HepG2 (cell line): ENCODE results near the gene MYL3. TPM values are rescaled to one million over a fixed set of nuclear protein-coding genes. Genes with fewer than 3 reads are reported as not detected.
A peak's percentile ranks its signal among the peaks of the same experiment; 100 is the strongest.

Experiments used
- ATF7 ChIP-seq, 2 experiments: fragments of 450-650 bp in 1 of 2; sonication (generic) in 1 of 2; formaldehyde crosslinking in 1 of 2; IDR thresholded peaks; 2 replicates each; pipeline versions ENCODE4 v1.4.0 to v1.6.1; 2016 to 2020; ENCODE audit warnings: antibody characterized with exemption in 1 of 2, mild to moderate bottlenecking in 1 of 2, missing genetic modification reagents in 1 of 2
- ATRX ChIP-seq: sonication (generic); formaldehyde crosslinking; IDR thresholded peaks from 2 replicates; pipeline ENCODE4 v1.4.0; 2020; ENCODE audit warnings: missing genetic modification reagents, borderline replicate concordance
- EHMT2 ChIP-seq: fragments of 200-600 bp; sonication (generic); IDR thresholded peaks from 2 replicates; pipeline ENCODE4 v1.7.0; 2017; ENCODE audit warnings: antibody characterized with exemption, low read depth, low read length, borderline replicate concordance
- FOXA3 ChIP-seq: IDR thresholded peaks from 2 replicates; pipeline ENCODE4 v1.6.1; 2016; ENCODE audit warnings: missing genetic modification reagents, missing compliant biosample characterization
- FOXK1 ChIP-seq: sonication (generic); formaldehyde crosslinking; IDR thresholded peaks from 2 replicates; pipeline ENCODE4 v1.4.0; 2020; ENCODE audit warnings: low read depth, missing genetic modification reagents, borderline replicate concordance
- GLMP ChIP-seq: sonication (generic); formaldehyde crosslinking; IDR thresholded peaks from 2 replicates; pipeline ENCODE4 v1.9.0; 2021; ENCODE audit warnings: missing genetic modification reagents, mild to moderate bottlenecking, borderline replicate concordance
- IRF1 ChIP-seq: sonication (generic); formaldehyde crosslinking; IDR thresholded peaks from 2 replicates; pipeline ENCODE4 v1.4.0; 2020; ENCODE audit warnings: low read depth, mild to moderate bottlenecking, missing genetic modification reagents
- KDM2A ChIP-seq: sonication (generic); formaldehyde crosslinking; IDR thresholded peaks from 2 replicates; pipeline ENCODE4 v1.4.0; 2020; ENCODE audit warnings: low read depth, missing genetic modification reagents, borderline replicate concordance
- KDM6A ChIP-seq: IDR thresholded peaks from 2 replicates; pipeline ENCODE4 v1.6.1; 2016; ENCODE audit warnings: low read depth
- NFYB ChIP-seq: sonication (generic); formaldehyde crosslinking; IDR thresholded peaks from 2 replicates; pipeline ENCODE4 v1.4.0; 2020; ENCODE audit warnings: missing genetic modification reagents
- RARG ChIP-seq: sonication (generic); formaldehyde crosslinking; IDR thresholded peaks from 2 replicates; pipeline ENCODE4 v1.4.0; 2020; ENCODE audit warnings: low read depth, mild to moderate bottlenecking, missing genetic modification reagents
- RBM39 ChIP-seq: fragments of 200-400 bp; formaldehyde crosslinking; IDR thresholded peaks from one replicate; pipeline ENCODE4 v1.6.1; 2018; ENCODE audit warnings: antibody characterized with exemption, mild to moderate bottlenecking, low read depth, low read length; ENCODE audit not compliant: poor library complexity, severe bottlenecking
- SMAD9 ChIP-seq: sonication (generic); formaldehyde crosslinking; IDR thresholded peaks from 2 replicates; pipeline ENCODE4 v1.5.1; 2020; ENCODE audit warnings: mild to moderate bottlenecking, missing genetic modification reagents
- SNAI1 ChIP-seq: sonication (generic); formaldehyde crosslinking; IDR thresholded peaks from 2 replicates; pipeline ENCODE4 v1.5.0; 2020; ENCODE audit warnings: mild to moderate bottlenecking, missing genetic modification reagents, borderline replicate concordance
- SP1 ChIP-seq, 2 experiments: fragments of 450-650 bp in 1 of 2; sonication (generic) in 1 of 2; formaldehyde crosslinking in 1 of 2; IDR thresholded peaks; 2 replicates each; pipeline versions ENCODE4 v1.4.0 to v1.6.1; 2016 to 2020; ENCODE audit warnings: missing genetic modification reagents in 1 of 2
- THAP11 ChIP-seq: IDR thresholded peaks from 2 replicates; pipeline ENCODE4 v1.6.1; 2016; ENCODE audit warnings: missing biosample characterization, missing genetic modification reagents
- ZBTB7B ChIP-seq: sonication (generic); formaldehyde crosslinking; IDR thresholded peaks from 2 replicates; pipeline ENCODE4 v1.4.0; 2020; ENCODE audit warnings: missing genetic modification reagents
- ZFP37 ChIP-seq: sonication (generic); formaldehyde crosslinking; IDR thresholded peaks from 2 replicates; pipeline ENCODE4 v1.4.0; 2020; ENCODE audit warnings: missing genetic modification reagents, borderline replicate concordance
- ZNF121 ChIP-seq: sonication (generic); formaldehyde crosslinking; IDR thresholded peaks from 2 replicates; pipeline ENCODE4 v1.5.0; 2020; ENCODE audit warnings: mild to moderate bottlenecking, missing genetic modification reagents
- ZNF143 ChIP-seq: sonication (generic); formaldehyde crosslinking; IDR thresholded peaks from 2 replicates; pipeline ENCODE4 v1.4.0; 2020; ENCODE audit warnings: missing genetic modification reagents
- ZNF160 ChIP-seq: sonication (generic); formaldehyde crosslinking; IDR thresholded peaks from 2 replicates; pipeline ENCODE4 v1.8.0; 2022; ENCODE audit warnings: mild to moderate bottlenecking, inconsistent platforms, missing genetic modification reagents
- ZNF350 ChIP-seq: sonication (generic); formaldehyde crosslinking; IDR thresholded peaks from 2 replicates; pipeline ENCODE4 v1.4.0; 2020; ENCODE audit warnings: mild to moderate bottlenecking, low read depth, missing genetic modification reagents, borderline replicate concordance
- ZNF468 ChIP-seq: sonication (generic); formaldehyde crosslinking; IDR thresholded peaks from 2 replicates; pipeline ENCODE4 v1.8.0; 2022; ENCODE audit warnings: mild to moderate bottlenecking, moderate library complexity, missing genetic modification reagents
- ZNF562 ChIP-seq: sonication (generic); formaldehyde crosslinking; IDR thresholded peaks from 2 replicates; pipeline ENCODE4 v1.8.0; 2022; ENCODE audit warnings: missing genetic modification reagents, borderline replicate concordance
- ZNF850 ChIP-seq: sonication (generic); formaldehyde crosslinking; conservative IDR thresholded peaks from 2 replicates; pipeline ENCODE4 v1.9.0; 2021; ENCODE audit warnings: mild to moderate bottlenecking, missing genetic modification reagents
- polyA plus RNA-seq, 8 experiments: library from polyadenylated mRNA; depleted of rRNA in 3 of 8; stranded (reverse) in 7 of 8; unstranded in 1 of 8; fragments of >200 nt; fragmentation: Illumina TruSeq in 4 of 8; extraction: Trizol in 4 of 8; gene quantifications; 2 replicates each; pipeline versions ENCODE4 v1.2.1 to v1.2.3, GENCODE V29; 2011 to 2016; ENCODE audit warnings: low read depth in 4 of 8, missing spikeins in 1 of 8, mixed read lengths in 1 of 8; ENCODE audit not compliant: insufficient read depth in 1 of 8
- total RNA-seq, 5 experiments: library from RNA; depleted of rRNA; stranded (reverse); fragments of >200 nt; fragmentation: Illumina TruSeq; extraction: Trizol; gene quantifications; 2 replicates each; pipeline ENCODE4 v1.2.3, GENCODE V29; 2016; ENCODE audit warnings: low read depth in 1 of 5
- TF ChIP-seq, protein P1 (sequence below): sonication (generic); formaldehyde crosslinking; conservative IDR thresholded peaks from 2 replicates; pipeline ENCODE4 v1.4.0; 2020; ENCODE audit warnings: missing genetic modification reagents
- TF ChIP-seq, protein P2 (sequence below): sonication (generic); formaldehyde crosslinking; IDR thresholded peaks from 2 replicates; pipeline ENCODE4 v1.5.1; 2020; ENCODE audit warnings: mild to moderate bottlenecking, missing genetic modification reagents, moderate library complexity

MYL3 gene
- total and polyA plus RNA-seq, 2 of the 13 experiments (the other 11 are each of a cell fraction or from before 2014, with no cell fraction given): not detected

GRCh38 chr3:46909535-46910161, 46.4 kb upstream of the MYL3 start (continued):
- no peak for TF ChIP-seq IRF1 (CRISPR knock-in tag)
- TF ChIP-seq ATF7 (IDR thresholded peaks at IDR 0.05): no peak
- TF ChIP-seq ATF7 (CRISPR knock-in tag; IDR thresholded peaks at IDR 0.05): no peak
- no peak for TF ChIP-seq ZNF121 (CRISPR knock-in tag)
- no peak for TF ChIP-seq ZNF562 (CRISPR knock-in tag)
- peak; percentile 24; the same call in 1 of the 2 replicates for TF ChIP-seq THAP11 (CRISPR knock-in tag)
- TF ChIP-seq ZBTB7B (CRISPR knock-in tag): 0 out of 2 replicates have a peak, but pooled peaks have one; percentile 45
- no peak for TF ChIP-seq SP1 (IDR thresholded peaks at IDR 0.05)
- 0 out of 2 replicates have a peak, but pooled peaks have one; percentile 16 for TF ChIP-seq SP1 (CRISPR knock-in tag; IDR thresholded peaks at IDR 0.05)
- TF ChIP-seq ATRX (CRISPR knock-in tag): no peak
- no peak for TF ChIP-seq KDM6A (CRISPR knock-in tag)
- TF ChIP-seq ZFP37: no peak
- no peak for TF ChIP-seq NFYB (CRISPR knock-in tag)
- peak; percentile 77 for TF ChIP-seq FOXA3 (CRISPR knock-in tag)
- no peak for TF ChIP-seq RBM39
- no peak for TF ChIP-seq EHMT2
- no peak for TF ChIP-seq ZNF143
- TF ChIP-seq ZNF350 (CRISPR knock-in tag): no peak
- TF ChIP-seq KDM2A (CRISPR knock-in tag): peak; percentile 69; the same call in 1 of the 2 replicates
- no peak for TF ChIP-seq SNAI1 (CRISPR knock-in tag)
- TF ChIP-seq ZNF850 (CRISPR knock-in tag): no peak
- TF ChIP-seq, protein P1, sequence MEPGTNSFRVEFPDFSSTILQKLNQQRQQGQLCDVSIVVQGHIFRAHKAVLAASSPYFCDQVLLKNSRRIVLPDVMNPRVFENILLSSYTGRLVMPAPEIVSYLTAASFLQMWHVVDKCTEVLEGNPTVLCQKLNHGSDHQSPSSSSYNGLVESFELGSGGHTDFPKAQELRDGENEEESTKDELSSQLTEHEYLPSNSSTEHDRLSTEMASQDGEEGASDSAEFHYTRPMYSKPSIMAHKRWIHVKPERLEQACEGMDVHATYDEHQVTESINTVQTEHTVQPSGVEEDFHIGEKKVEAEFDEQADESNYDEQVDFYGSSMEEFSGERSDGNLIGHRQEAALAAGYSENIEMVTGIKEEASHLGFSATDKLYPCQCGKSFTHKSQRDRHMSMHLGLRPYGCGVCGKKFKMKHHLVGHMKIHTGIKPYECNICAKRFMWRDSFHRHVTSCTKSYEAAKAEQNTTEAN (CRISPR knock-in tag): no peak
- TF ChIP-seq FOXK1 (CRISPR knock-in tag): peak; percentile 41; the same call in 1 of the 2 replicates
- no peak for TF ChIP-seq ZNF160 (CRISPR knock-in tag)
- TF ChIP-seq SMAD9: no peak
- TF ChIP-seq RARG (CRISPR knock-in tag): no peak
- no peak for TF ChIP-seq GLMP (CRISPR knock-in tag)
- TF ChIP-seq ZNF468 (CRISPR knock-in tag): no peak
- TF ChIP-seq, protein P2, sequence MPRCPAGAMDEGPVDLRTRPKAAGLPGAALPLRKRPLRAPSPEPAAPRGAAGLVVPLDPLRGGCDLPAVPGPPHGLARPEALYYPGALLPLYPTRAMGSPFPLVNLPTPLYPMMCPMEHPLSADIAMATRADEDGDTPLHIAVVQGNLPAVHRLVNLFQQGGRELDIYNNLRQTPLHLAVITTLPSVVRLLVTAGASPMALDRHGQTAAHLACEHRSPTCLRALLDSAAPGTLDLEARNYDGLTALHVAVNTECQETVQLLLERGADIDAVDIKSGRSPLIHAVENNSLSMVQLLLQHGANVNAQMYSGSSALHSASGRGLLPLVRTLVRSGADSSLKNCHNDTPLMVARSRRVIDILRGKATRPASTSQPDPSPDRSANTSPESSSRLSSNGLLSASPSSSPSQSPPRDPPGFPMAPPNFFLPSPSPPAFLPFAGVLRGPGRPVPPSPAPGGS (CRISPR knock-in tag): no peak
